ENCODE results near the gene PRADC1. TPM values are rescaled to one million over a fixed set of nuclear protein-coding genes. Genes with fewer than 3 reads are reported as not detected.

The PRADC1 gene
- total RNA-seq, 1 experiment from 2014 or later = 12.9 TPM

GRCh38 chr2:73244580-73244979, 11.5 kb upstream of the PRADC1 start (continued):
- no peak for TF ChIP-seq ZNF425 (CRISPR knock-in tag; conservative IDR thresholded peaks at IDR 0.05)
- no peak for TF ChIP-seq FOXK1 (CRISPR knock-in tag; IDR thresholded peaks at IDR 0.05)

GRCh38 chr2:73243884-73244570, 11.0 kb upstream of the PRADC1 start:
- Mint-ChIP-seq H3K4me1 (no peaks in the 10 kb centered on the region), H3K27ac (no peak overlapping the region), H3K4me3 (no peak overlapping the region), H3K27me3 (ENCODE audit: low read depth) (no peaks in the 10 kb centered on the region), H3K9me3 (no peaks in the 10 kb centered on the region), H3K36me3 (peaks cover 87% of the 10 kb centered on the region)
- ATAC-seq (no peak), DNase-seq (ENCODE audit: low spot score) (no peak)
- ChIA-PET POLR2A (no interaction called here), CTCF (no interaction called here)
- no peak for TF ChIP-seq KAT7 (CRISPR knock-in tag; IDR thresholded peaks at IDR 0.05; ENCODE audit: borderline replicate concordance)
- no peak for TF ChIP-seq ZNF671 (CRISPR knock-in tag; IDR thresholded peaks at IDR 0.05)
- TF ChIP-seq MXD4 (CRISPR knock-in tag; IDR thresholded peaks at IDR 0.05; ENCODE audit: borderline replicate concordance) = no peak
- TF ChIP-seq NR1H2 (CRISPR knock-in tag; IDR thresholded peaks at IDR 0.05) = no peak
- no peak for TF ChIP-seq ATF3 (CRISPR knock-in tag; conservative IDR thresholded peaks at IDR 0.05)
- no peak for TF ChIP-seq EMX1 (CRISPR knock-in tag; IDR thresholded peaks at IDR 0.05)
- TF ChIP-seq ZNF512 (CRISPR knock-in tag; IDR thresholded peaks at IDR 0.05; ENCODE audit: borderline replicate concordance) = no peak
- no peak for TF ChIP-seq ZNF396 (CRISPR knock-in tag; IDR thresholded peaks at IDR 0.05; ENCODE audit: borderline replicate concordance)
- no peak for TF ChIP-seq JAZF1 (CRISPR knock-in tag; IDR thresholded peaks at IDR 0.05)
- TF ChIP-seq NFYB (CRISPR knock-in tag; conservative IDR thresholded peaks at IDR 0.05; ENCODE audit: low read depth) = no peak
- TF ChIP-seq RELA (CRISPR knock-in tag; IDR thresholded peaks at IDR 0.05; ENCODE audit: borderline replicate concordance) = no peak

GRCh38 chr2:73239776-73240175, 6.7 kb upstream of the PRADC1 start:
- Mint-ChIP-seq H3K36me3 (peaks cover 50% of the 10 kb centered on the region), H3K27me3 (ENCODE audit: low read depth) (no peaks in the 10 kb centered on the region), H3K27ac (no peak overlapping the region), H3K4me3 (no peak overlapping the region), H3K9me3 (no peaks in the 10 kb centered on the region), H3K4me1 (peaks cover 31% of the 10 kb centered on the region)
- DNase-seq (ENCODE audit: low spot score) = no peak
- CTCF ChIA-PET = no interaction called here
- ATAC-seq = no peak
- POLR2A ChIA-PET = no interaction called here
- no peak for TF ChIP-seq SOX15 (CRISPR knock-in tag; IDR thresholded peaks at IDR 0.05)
- TF ChIP-seq NR3C1 (CRISPR knock-in tag; conservative IDR thresholded peaks at IDR 0.05; ENCODE audit: low read depth) = no peak
- no peak for TF ChIP-seq FOXP1 (CRISPR knock-in tag; IDR thresholded peaks at IDR 0.05; ENCODE audit: borderline replicate concordance)
- TF ChIP-seq JUN (CRISPR knock-in tag; IDR thresholded peaks at IDR 0.05) = no peak
- no peak for TF ChIP-seq SMAD3 (CRISPR knock-in tag; IDR thresholded peaks at IDR 0.05; ENCODE audit: borderline replicate concordance)
- no peak for TF ChIP-seq FOXJ3 (CRISPR knock-in tag; IDR thresholded peaks at IDR 0.05; ENCODE audit: borderline replicate concordance)
- no peak for TF ChIP-seq ATF1 (CRISPR knock-in tag; IDR thresholded peaks at IDR 0.05)
- no peak for TF ChIP-seq TCF7 (CRISPR knock-in tag; IDR thresholded peaks at IDR 0.05; ENCODE audit: low read depth)
- TF ChIP-seq HMGXB4 (CRISPR knock-in tag; IDR thresholded peaks at IDR 0.05) = no peak
- TF ChIP-seq IRF1 (CRISPR knock-in tag; IDR thresholded peaks at IDR 0.05) = no peak
- no peak for TF ChIP-seq NFYB (CRISPR knock-in tag; conservative IDR thresholded peaks at IDR 0.05; ENCODE audit: low read depth)
- no peak for TF ChIP-seq ZBTB43 (CRISPR knock-in tag; IDR thresholded peaks at IDR 0.05)
- TF ChIP-seq JAZF1 (CRISPR knock-in tag; IDR thresholded peaks at IDR 0.05) = no peak
- TF ChIP-seq ZNF219 (CRISPR knock-in tag; IDR thresholded peaks at IDR 0.05; ENCODE audit: borderline replicate concordance) = no peak

Data from WTC11 (cell line).